Measurements from ENCODE around the gene SETD7.

DNA sequence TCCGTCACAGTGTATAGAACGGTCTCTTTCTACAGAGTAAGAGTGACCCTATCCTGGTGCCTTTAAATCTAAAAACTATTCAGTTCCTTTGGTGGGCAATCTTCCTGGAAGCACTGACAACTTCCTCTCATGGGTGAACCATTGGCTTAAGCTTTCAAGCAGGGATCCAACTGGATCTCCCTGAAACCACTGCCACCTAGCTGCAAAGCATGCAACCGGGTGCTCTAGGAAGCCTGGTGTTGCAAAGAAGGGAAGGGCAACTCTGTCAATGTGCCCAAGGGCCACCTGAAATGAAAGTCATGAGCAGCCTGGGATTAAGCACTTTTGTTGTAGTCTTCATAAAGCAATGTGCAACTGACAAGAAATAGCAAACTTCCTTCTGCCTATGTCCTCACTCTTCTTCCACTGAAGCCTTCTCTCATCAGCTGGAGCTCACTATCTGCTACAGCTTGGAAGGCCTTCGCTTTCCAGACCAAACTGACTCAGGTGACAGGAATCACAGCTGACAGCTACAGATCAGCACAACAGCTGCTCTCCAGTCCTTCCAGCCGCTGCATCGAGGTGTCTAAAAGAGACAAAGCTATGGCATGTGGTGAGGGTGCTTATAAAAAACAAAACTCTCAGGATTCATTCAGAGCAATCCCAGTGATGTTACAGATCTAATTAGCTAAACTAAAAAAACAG lies 46.1 kb downstream of the SETD7 start:
- TF ChIP-seq POLR2A (IDR thresholded peaks at IDR 0.05; ENCODE audit: low read depth, low read length) (no peak), TAF1 (IDR thresholded peaks at IDR 0.05; ENCODE audit: borderline replicate concordance, low read depth, low read length) (no peak), POLR2AphosphoS5 (IDR thresholded peaks at IDR 0.05; ENCODE audit: low read depth, low read length) (no peak)
